K562 (cell line): ENCODE results near the gene PRSS27. TPM values are rescaled to one million over a fixed set of nuclear protein-coding genes. Genes with fewer than 3 reads are reported as not detected.

Experiments
- CCNT2 ChIP-seq: IDR thresholded peaks from 2 replicates; pipeline ENCODE4 v1.6.1; 2011; ENCODE audit warnings: borderline replicate concordance, low read depth, mild to moderate bottlenecking, moderate library complexity, mixed read lengths, low read length; ENCODE audit not compliant: insufficient read length; ENCODE audit errors: extremely low read depth
- CHD7 ChIP-seq: fragments of 200-600 bp; sonication (generic); IDR thresholded peaks from one replicate; pipeline ENCODE4 v1.6.1; 2012; ENCODE audit warnings: mild to moderate bottlenecking, low read depth, low read length, inconsistent platforms
- FOXK1 ChIP-seq: sonication (generic); formaldehyde crosslinking; IDR thresholded peaks from 2 replicates; pipeline ENCODE4 v1.8.0; 2022; ENCODE audit warnings: missing genetic modification reagents, mild to moderate bottlenecking, borderline replicate concordance
- LEF1 ChIP-seq: fragments of 450-650 bp; IDR thresholded peaks from 2 replicates; pipeline ENCODE4 v1.6.1; 2016; ENCODE audit warnings: mild to moderate bottlenecking
- MEF2D ChIP-seq: conservative IDR thresholded peaks from 2 replicates; pipeline ENCODE4 v1.6.1; 2016; ENCODE audit warnings: low read depth, missing genetic modification characterization, missing compliant biosample characterization
- MNT ChIP-seq, 2 experiments: fragments of 450-650 bp; conservative IDR thresholded peaks; 2 replicates each; pipeline ENCODE4 v1.6.1; 2017; ENCODE audit warnings: mild to moderate bottlenecking in 2 of 2, moderate library complexity in 2 of 2
- MXI1 ChIP-seq: IDR thresholded peaks from 2 replicates; pipeline ENCODE4 v1.6.1; 2011; ENCODE audit warnings: low read depth, mild to moderate bottlenecking, improper control_type of control experiment, low read length
- POLR2G ChIP-seq: fragments of 200-400 bp; formaldehyde crosslinking; IDR thresholded peaks from 2 replicates; pipeline ENCODE4 v1.6.1; 2017; ENCODE audit warnings: low read depth, mild to moderate bottlenecking, antibody characterized with exemption, low read length, moderate library complexity
- PRPF4 ChIP-seq: fragments of 200-400 bp; formaldehyde crosslinking; IDR thresholded peaks from one replicate; pipeline ENCODE4 v1.6.1; 2017; ENCODE audit warnings: low read length, low read depth, mild to moderate bottlenecking; ENCODE audit not compliant: insufficient read depth, poor library complexity, severe bottlenecking
- SMARCA4 ChIP-seq: fragments of 450-650 bp; IDR thresholded peaks from 2 replicates; pipeline ENCODE4 v1.6.1; 2016
- SUPT5H ChIP-seq: fragments of 450-650 bp; IDR thresholded peaks from 2 replicates; pipeline ENCODE4 v1.6.1; 2016
- ZNF766 ChIP-seq: fragments of 200-800 bp; sonication (Bioruptor generic); conservative IDR thresholded peaks from 2 replicates; pipeline ENCODE4 v1.6.1; 2016; ENCODE audit warnings: missing genetic modification characterization, missing compliant biosample characterization
- polyA plus RNA-seq, 8 experiments: library from polyadenylated mRNA; depleted of rRNA in 4 of 8; stranded (reverse) in 5 of 8; unstranded in 3 of 8; fragments of >200 nt; fragmentation: Nextera tagmentation in 2 of 8; fragmentation: Illumina TruSeq in 1 of 8; extraction: Ambion mirVana in 2 of 8; extraction: Trizol in 1 of 8; gene quantifications; 2 replicates each; pipeline versions ENCODE4 v1.2.1 to v1.2.3, GENCODE V29; 2011 to 2014; ENCODE audit warnings: inconsistent platforms in 1 of 8, missing spikeins in 1 of 8
- total RNA-seq, 7 experiments: library from RNA; depleted of rRNA in 6 of 7; stranded (reverse); fragments of >200 nt in 6 of 7; fragmentation: Illumina TruSeq in 2 of 7; extraction: Trizol in 2 of 7; gene quantifications; 2 replicates each; pipeline versions ENCODE4 v1.2.1 to v1.2.3, GENCODE V29; 2011 to 2021; ENCODE audit warnings: low replicate concordance in 1 of 7

Gene PRSS27
- total and polyA plus RNA-seq, 9 of the 15 experiments (the other 6 are each of a cell fraction or from before 2014, with no cell fraction given) = 0.09 to 0.20 (median 0.17) TPM; not detected in 5

- TF ChIP-seq ZNF766 (peak; percentile 49; the same call in 1 of the 2 replicates), LEF1 (peak; percentile 70), CHD7 (no peak), SUPT5H (peak; percentile 15; the same call in 1 of the 2 replicates), MNT (conservative IDR thresholded peaks at IDR 0.05) (peak; percentile 92 to 93), SMARCA4 (no peak), CCNT2 (peak; percentile 86), MEF2D (peak; percentile 35; the same call in 1 of the 2 replicates), MXI1 (peak; percentile 32; the same call in 1 of the 2 replicates), POLR2G (peak; percentile 49), PRPF4 (peak; percentile 97), FOXK1 (peak; percentile 37; the same call in 1 of the 2 replicates)
Measured at GRCh38 chr16:2752850-2753732, 33.1 kb upstream of the PRSS27 start (continued).
